LoVo (cell line): ENCODE data around the gene MICU1.
"Not testable (repeated sequence)": the region's sequence is repeated elsewhere in the genome, so short reads cannot be mapped to it uniquely, and the experiment has no call there.

Source experiments
- DNase-seq: peaks from one replicate; pipeline ENCODE4 v3.0.0-alpha.2; 2016; ENCODE audit warnings: low spot score

The MICU1 gene

DNA sequence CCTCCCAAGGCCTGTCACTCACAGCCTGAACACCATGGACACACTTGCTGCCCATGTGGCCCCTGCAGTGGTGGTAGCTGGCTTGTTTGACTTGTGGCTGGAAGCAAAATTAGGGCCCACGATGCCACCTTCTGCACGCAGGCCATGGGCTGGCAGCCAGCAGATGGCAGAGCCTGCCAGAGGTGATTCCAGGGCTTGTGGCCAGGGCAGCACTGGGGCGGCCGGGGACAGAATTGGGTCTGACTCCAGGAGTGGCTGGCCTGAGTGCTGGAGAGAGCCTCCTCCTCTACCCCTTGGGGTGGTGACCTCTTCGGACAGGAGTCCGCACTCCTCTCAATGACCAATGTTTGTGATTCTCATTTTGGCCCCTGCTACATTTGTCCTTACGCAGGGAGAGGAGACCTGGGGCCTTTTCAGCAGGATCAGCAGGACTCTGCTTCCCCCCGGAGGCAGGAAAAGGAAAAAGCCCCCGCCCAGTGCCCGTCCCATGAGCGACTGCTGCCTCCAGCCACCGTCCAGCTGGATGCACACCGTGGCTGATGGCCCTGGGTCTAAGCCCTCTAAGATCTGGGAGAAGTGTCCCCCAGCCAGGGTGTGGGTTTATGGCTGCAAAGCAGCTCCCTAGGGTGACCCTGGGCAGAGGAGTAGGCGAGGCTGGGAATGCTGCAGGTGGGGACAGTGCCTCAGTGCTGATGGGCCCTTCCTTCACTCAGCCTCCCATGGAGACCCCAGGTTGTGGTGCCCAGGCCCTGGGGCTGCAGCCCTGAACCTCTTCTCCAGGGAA lies 297.6 kb downstream of the MICU1 start:
- DNase-seq: peak; percentile 56

DNA sequence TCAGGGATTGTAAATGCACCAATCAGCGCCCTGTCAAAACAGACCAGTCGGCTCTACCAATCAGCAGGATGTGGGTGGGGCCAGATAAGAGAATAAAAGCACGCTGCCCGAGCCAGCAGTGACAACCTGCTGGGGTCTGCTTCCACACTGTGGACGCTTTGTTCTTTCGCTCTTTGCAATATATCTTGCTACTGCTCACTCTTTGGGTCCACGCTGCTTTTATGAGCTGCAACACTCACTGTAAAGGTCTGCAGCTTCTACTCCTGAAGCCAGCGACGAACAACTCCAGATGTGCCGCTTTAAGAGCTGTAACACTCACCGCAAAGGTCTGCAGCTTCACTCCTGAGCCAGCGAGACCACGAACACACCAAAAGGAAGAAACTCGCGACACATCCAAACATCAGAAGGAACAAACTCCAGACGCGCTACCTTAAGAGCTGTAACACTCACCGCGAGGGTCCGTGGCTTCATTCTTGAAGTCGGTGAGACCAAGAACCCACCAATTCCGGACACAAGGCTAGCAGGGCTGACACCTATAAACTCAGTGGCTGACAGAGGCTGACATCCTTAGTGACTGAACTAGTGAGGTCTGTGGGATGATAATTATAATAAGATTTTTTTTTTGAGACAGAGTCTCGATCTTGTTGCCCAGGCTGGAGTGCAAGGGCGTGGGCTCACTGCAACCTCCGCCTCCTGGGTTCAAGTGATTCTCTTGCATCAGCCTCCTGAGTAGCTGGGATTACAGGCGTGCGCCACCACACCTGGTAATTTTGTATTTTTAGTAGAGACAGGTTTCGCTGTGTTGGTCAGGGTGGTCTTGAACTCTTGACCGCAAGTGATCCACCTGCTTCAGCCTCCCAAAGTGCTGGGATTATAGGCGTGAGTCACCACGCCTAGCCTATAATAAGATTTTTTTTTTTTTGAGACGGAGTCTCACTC lies 298.9 kb downstream of the MICU1 start:
- DNase-seq: not testable (repeated sequence)

DNA sequence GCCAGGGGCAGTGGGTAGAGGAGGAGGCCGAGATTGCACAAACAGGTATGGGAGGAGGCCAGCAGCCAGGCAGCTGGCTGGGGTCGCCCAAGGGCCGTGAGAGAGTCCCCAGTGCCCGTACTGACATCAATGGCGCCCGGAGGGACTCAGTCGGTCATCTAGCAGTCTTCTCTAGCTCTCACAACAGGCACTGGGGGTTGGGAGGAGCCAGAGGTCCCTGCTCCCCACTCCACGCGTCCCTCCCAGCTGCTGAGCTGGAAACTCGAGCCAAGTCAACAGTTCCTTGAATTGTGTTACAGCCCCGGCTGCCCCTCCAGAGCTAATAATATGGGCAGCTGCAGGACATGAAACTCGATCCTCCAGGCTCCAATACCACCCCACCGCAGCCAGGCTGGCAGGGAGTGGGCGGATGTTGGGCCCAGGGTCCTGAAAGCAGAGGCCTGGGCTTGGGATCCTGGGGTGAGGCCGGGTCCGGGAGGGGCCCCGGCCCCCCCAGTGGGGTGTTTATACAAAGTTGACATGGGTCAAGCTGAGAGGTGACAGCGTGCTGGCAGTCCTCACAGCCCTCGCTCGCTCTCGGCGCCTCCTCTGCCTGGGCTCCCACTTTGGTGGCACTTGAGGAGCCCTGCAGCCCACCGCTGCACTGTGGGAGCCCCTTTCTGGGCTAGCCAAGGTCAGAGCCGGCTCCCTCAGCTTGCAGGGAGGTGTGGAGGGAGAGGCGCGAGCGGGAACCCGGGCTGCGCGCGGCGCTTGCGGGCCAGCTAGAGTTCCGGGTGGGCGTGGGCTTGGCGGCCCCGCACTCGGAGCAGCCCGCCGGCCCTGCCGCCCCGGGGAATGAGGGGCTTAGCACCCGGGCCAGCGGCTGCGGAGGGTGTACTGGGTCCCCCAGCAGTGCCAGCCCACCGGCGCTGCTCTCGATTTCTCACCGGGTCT lies 300.4 kb downstream of the MICU1 start:
- DNase-seq: not testable (repeated sequence)

DNA sequence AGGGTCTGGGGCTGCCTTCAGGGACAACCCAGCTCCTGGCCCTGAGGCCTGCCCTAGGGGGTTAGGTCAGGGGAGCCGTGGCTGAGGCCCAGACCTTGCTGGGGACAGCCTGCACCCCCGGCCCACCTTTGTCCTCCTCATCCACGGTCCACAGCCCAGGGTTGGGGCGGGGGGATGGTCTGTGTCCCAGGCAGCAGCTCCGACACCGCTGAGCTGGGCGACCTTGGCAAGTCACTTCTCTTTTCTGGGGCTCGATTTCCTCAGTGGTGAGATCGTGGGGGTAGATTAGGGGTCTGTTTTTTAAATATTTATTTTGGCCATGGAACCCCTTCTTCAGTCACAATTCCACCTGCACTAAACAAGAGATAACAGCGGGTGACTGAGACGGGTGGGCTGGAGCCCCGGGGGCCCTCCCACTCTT lies 302.1 kb downstream of the MICU1 start:
- DNase-seq: no peak

DNA sequence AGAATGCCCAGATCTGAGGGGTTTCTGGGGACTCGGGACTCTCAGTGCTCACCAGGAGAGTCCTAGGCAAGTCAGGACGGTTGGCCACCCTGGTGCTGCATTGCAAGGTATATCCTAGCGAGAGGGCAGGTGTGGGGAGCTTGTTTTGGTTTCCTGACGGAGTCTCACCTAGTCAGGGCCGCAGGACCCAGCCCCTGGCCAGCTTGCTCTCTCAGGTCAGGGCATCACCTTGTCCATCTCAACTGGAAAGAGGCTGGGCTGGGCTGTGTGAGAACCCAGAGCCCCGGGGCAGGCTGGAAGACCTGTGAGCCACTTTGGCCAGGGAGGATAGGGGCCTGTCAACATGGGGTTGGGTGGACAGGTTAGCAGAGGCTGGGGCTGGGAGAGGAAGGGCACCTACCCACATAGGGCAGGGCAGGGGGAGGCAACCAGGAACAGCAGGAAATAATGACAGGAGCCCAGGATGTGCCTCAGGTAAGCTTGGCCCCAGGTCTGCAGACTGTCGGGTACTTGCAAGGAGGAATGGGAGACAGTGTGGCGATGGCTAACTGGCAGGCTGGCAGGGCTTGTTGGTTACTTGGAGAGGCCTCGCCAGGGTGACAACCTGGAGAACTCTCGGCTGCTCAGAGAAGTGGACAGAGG lies 302.6 kb downstream of the MICU1 start:
- no peak for DNase-seq

DNA sequence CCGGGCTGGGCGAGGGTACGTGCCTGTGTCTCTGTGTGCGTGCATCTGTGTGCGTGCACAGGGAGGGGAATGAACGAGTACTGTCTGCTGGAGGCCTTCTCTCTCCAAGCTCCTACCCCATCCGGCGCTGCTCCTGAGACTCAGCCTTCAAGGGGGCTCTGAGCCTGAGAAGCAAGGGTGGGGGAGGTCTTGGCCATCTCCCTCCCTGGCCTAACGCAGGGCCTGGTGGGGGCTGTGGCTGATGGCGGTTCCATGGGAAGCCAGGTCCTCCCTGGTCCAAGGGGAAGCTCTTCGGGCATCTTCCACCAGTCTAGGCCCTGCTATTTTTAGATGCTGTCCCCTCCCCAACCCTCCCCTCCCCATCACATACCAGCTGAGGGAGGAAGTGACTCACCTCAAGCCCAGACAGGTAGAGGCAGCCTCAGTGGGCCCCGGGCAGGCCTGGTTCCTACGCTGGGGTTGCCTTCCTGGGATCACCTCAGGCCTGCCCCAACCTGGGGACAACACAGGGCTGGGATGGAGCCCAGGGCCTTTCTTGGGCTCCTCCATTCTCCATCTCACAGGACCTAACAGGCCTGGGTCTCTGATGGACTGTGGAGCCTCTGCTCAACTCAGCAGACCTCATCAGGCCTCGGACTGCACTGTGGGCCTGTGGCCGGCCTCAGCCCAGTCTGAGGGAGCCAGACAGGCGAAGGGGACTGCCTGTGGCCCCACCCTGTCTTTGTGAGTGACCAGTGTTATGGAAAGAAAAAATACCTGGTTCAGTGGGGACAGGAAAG lies 303.4 kb downstream of the MICU1 start:
- DNase-seq: peak; percentile 61

DNA sequence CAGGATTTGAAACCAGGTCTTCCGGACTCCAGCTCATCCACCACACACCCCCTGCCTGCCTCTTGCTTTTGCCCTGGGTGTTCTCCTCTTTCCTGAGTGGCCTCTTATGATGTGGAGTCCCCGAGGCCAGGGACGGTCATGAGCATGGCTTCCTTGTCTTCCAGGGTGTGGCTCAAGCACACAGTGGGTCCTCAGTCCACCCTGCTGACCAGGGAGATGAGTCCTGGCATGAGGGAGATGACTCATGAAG lies 303.9 kb downstream of the MICU1 start:
- peak; percentile 32 for DNase-seq

DNA sequence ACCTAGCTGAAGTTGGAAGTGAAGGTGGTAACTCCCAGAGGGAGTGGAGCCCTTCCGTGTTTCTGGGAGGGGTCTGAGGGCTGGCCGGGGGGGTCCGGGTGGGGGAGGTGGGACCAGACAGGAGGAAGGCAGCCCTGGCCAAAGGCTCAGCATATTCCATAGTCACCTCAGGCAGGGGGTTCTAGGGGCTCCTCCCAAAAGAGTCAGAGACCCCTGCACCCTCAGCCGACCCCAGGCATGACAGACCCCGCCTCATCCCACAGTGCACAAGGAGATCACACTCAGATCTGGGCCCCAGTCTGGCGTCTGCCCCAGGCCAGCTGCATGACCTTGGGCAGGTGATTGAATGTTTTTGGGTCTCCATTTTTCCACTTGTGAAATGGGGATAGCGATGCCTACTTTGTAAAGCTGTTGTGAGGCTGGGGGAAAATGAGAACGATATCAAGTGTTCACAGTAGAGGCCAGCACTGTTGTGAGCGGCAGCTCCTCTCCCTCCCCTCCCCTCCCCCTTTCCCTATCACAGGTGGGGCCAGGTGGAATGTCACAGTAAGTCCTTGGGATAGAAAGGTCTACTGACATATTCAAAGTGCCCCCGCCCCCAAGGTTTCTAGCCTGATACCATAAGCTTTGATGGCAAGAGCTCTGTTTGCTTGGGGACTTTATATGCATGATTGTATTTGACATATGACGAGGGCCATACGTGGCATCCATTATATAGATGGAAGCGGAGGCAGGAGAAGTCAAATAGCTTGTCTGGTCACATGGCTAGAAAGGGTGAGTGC lies 304.4 kb downstream of the MICU1 start:
- no peak for DNase-seq

DNA sequence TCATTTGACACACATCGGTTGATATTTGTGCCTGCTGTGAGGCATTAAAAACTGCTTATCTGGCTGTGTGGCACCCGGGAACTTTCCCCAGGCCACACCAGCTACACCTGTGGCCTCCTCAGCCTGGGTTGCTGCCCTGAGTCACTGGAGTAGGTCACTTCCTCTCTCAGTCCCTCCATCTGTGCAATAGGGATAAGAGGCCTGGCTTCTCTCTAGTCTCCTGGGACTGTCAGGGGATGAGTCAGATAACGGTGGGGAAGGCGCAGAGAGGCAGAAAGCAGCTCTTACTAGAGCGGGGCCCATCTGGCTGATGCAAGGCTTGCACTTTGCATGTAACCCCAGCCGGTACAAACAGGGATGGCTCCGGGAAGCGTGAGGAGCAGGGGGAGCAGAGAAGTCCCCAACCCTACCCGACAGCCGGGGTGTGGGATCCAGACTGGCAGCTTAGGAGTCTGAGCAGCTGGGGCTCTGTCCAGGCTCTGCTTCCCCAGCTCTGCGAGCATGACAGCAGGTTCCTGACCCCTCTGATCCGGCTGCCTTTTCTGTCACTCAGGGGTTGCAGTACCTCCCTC lies 305.1 kb downstream of the MICU1 start:
- peak; percentile 96 for DNase-seq

DNA sequence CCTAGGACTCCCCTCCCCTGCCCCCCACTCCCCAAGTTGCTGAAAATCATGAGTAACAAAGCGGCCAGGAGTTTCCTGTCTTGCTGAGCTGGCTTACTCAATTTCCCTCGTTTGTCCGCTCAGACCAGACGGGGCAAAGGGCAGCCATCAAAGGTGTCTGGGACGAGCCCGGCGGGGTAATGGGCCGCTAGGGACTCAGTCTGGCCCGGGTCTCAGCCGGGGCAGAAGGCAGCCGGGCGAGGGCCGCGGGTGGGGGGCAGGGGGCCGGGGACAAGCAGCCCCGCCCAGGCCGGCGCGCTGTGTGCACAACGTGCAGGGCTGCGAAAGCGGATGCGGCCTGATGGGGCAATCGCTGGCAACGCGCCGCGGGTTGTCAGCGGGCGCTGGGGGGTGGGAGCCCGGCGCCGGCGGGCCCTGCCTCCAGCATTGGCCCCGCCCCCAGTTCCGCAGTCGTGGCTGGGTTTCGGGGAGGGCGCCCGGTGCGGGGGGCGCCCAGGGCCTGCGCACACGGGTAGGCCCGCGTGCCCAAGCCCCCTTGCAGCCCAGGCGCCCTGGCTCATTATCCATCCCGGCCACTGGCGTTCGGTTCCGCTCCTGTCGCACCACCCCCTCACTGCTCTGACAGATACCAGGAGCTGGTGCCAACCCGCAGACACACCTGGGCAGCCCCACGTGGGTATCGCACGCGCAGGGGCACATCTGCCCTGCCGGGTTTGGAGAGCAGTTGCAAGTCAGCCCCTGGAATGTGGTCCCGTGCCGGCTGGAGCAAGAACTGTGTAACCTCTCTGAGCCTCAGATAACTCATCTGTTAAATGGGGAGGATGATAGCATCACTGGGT lies 306.2 kb downstream of the MICU1 start:
- peak; percentile 85 for DNase-seq

DNA sequence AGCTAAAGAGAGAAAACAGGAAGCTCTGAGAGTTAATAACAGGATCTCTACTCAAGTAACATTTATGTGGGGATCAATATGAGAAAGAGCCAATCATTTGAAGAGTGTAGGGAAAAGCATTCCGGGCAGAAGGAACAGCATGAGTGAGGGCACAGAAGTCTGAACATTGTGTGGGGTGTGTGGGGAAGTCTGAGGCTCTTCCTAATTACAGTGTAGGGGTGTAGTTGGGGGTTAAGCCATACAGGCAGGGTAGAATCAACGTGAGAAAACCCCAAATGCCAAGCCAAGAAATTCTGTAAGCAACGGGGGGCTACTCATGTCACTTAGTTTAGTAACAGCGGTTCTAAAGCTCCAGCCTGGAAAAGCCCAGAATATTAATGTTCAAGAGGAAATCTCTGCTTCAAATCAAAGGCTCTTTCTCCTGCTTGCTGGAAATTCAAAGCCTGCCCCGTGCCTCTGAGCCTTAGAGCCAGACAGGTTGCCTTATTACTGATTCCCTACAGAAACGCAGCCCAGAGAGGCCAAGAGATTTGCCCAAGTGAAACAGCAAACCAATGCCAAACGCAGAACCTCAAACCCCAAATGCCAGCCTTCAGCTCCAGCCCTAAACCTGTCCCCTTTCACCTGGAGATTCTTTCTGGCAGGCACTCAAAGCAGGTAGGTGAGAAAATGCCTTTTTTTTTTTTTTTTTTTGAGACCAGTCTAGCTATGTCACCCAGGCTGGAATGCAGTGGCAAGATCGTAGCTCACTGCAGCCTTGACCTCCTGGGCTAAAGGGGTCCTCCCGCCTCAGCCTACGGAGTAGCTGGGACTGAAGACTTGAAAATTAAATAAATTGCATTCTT lies 307.2 kb downstream of the MICU1 start:
- DNase-seq: no peak
